LHCN-M2 (cell line): ENCODE results near the gene RBMS3. TPM values are rescaled to one million over a fixed set of nuclear protein-coding genes. Genes with fewer than 3 reads are reported as not detected.
"Not testable (repeated sequence)": the region's sequence is repeated elsewhere in the genome, so short reads cannot be mapped to it uniquely, and the experiment has no call there.

Source experiments
- DNase-seq: peaks from one replicate; pipeline ENCODE4 v3.0.0-alpha.2; 2012; ENCODE audit warnings: low read depth
- total RNA-seq: library from RNA; depleted of rRNA; stranded (reverse); fragments of >200 nt; gene quantifications from 2 replicates; pipeline ENCODE4 v1.2.3, GENCODE V29; 2014

RBMS3 gene
- total RNA-seq, 1 experiment from 2014 or later = 13.8 TPM

- DNase-seq = no peak
Observed at GRCh38 chr3:29521293-29521692, 240.4 kb downstream of the RBMS3 start.

GRCh38 chr3:29521751-29522150 is 240.9 kb downstream of the RBMS3 start:
- DNase-seq = no peak

DNA sequence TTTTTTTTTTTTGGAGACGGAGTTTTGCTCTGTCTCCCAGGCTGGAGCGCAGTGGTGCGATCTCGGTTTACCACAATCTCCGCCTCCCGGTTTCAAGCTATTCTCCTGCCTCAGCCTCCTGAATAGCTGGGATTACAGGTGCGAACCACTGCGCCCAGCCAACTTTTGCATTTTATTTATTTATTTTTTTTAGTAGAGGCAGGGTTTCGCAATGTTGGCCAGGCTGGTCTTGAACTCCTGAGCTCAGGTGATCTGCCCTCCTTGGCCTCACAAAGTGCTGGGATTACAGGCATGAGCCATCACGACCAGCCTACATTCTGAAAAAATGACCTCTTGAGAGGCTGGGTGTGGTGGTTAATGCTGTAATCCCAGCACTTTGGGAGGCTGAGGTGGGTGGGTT is 243.6 kb downstream of the RBMS3 start:
- not testable (repeated sequence) for DNase-seq

- peak; percentile 67 for DNase-seq
Observed at GRCh38 chr3:29525254-29525881, 244.5 kb downstream of the RBMS3 start.

GRCh38 chr3:29527246-29527645 is 246.4 kb downstream of the RBMS3 start:
- no peak for DNase-seq

- no peak for DNase-seq
Observed at GRCh38 chr3:29531644-29532043, 250.8 kb downstream of the RBMS3 start.

GRCh38 chr3:29532473-29532872 is 251.6 kb downstream of the RBMS3 start:
- DNase-seq = no peak

DNA sequence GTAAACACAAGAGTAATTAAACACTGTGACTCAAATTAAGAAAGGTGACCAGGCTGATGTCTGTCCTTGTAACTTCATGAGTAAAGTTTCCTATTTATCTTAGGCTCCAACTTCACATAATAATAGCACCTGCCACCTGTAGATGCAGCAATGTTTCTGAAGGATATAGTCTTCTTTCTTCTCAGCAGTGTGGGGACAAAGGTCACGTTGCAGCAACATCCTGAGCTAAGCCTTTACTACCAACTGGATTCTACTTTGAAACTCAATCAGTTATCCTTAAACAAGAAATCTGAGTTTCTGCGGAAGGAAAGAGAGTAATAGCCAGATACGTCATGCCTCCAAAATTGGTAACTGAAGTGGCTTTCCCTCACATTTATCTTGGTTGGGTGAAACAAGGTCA is 253.1 kb downstream of the RBMS3 start:
- DNase-seq = no peak

DNA sequence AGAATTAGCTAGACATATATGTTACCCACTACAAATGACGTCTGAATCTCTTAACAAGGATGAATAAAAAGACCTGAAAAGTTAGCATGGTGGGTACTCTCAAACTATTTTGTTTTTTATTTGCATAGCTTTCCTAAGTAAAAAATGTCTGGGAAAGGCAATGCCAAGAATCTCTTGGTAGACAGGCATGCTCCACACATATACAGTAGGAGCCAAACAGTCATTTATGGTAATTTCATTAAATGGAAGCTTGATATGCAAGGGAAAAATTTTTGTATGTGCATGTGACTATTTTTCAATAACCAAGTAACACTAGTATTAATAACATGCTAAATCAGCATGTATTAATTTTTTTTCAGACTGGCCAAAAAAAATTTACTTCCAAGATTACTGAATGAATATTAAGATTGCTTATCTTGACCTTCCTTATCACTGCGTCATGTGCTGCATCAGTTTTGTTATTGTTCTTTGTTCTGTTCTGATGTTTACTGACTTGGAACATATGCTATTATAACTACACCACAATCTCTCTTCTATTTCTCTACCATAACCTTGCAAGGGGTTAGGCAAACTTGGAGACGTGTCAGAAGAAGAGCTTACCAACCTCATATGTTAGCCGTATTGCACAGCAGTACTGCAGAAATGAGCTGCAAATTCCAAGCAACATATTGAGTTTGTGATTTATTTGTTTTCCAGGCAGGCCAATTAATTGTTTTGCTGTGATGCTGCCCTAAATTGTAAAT is 255.3 kb downstream of the RBMS3 start:
- no peak for DNase-seq

DNA sequence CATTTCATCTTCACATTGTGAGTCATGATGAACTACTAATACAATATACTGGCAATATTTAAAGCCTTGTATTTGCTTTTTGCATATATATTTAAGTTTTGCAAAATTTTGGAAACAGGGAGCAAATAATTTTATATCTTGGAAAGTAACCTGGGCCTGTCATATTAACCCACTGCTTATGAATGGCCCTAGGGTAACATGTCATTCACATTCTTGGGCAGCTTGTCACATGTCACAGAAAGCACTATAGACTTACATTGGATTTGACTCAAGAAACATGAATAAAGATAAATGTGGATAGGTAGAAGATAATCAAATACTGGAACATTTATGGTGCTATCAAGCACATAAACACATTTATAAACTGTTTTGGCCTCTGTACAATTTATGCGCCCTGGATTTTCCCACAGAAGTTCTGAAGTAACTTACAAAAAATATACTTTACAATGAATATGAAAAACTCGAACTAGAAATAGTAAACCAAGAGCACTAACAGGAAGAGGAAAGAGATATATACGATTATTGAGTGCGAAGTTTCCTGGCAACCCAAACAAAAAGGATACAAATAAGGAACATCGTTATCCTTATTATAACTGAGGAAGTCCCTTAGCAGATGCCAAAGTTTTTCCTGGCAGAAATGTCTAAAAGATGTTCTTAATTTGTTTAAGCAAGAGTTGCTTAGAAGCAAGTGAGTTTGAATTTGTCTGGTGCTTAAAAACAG is 257.2 kb downstream of the RBMS3 start:
- DNase-seq = no peak

DNA sequence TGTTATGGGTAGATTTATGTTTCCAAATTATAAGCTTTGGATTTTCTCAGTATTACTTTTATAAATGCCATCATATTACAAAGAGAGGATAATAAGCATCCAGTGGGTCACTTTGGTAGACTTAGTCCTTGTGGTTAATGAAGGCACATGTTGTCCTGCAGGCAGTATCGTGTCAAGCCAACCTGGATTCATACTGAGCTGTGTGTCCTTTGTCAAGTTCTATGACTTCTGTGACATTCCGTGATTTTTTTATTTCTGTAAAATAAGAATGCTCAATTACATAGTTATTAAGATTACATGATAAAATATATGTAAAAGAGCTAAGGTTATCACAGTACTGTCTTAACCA is 257.7 kb downstream of the RBMS3 start:
- DNase-seq = no peak

DNA sequence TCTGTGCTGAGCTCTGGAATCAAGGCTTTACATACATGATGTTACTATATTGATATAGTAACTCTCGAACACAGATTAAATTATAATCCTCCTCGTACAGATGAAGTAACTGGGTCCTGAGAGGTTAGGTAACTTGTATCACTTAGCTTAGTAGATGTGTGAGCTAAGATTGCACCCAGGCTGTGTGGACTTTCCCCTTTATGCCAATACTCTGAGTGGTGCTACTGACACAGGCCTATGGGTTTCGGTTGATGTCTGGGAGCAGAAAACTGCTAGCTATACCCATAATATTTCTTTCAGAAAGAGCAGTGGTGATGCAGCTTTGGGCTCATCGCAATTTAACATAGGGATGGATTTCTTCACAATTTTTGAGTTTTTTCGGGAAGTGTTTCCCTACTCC is 259.7 kb downstream of the RBMS3 start:
- DNase-seq = no peak

DNA sequence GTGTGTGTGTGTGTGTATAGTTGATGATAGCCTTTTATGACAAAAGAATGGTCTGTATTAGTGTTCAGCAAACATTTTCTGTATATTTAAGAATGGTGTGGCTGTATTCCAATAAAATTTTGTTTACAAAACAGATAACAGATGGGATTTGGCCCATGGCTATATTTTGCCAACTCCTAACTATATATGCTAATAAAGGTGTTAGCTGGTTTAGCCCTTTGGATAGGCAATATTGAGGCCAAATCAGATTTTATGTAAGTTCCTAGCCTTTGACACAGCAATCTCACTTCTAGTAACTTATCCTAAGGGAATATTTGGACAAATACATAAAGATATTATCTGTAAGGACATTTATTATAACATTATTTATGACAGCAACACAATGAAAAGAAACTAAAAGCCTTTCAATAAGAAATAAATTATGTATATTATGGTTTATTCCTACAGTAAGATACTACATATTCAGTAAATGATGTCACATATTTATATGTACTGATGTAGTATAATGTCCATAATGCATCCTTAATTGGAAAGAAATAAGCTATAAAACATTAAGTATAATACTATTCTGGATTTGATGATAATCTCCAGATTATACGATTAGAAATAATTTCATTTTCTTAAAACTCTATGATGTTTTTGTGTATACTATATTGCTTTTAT is 264.0 kb downstream of the RBMS3 start:
- no peak for DNase-seq

- no peak for DNase-seq
Observed at GRCh38 chr3:29545615-29546014, 264.7 kb downstream of the RBMS3 start.

GRCh38 chr3:29552051-29552450 is 271.2 kb downstream of the RBMS3 start:
- DNase-seq = no peak

GRCh38 chr3:29554566-29554965 is 273.7 kb downstream of the RBMS3 start:
- no peak for DNase-seq

GRCh38 chr3:29555590-29555989 is 274.7 kb downstream of the RBMS3 start:
- peak; percentile 31 for DNase-seq

GRCh38 chr3:29557186-29557585 is 276.3 kb downstream of the RBMS3 start:
- no peak for DNase-seq

- no peak for DNase-seq
Observed at GRCh38 chr3:29557825-29558224, 277.0 kb downstream of the RBMS3 start.

DNA sequence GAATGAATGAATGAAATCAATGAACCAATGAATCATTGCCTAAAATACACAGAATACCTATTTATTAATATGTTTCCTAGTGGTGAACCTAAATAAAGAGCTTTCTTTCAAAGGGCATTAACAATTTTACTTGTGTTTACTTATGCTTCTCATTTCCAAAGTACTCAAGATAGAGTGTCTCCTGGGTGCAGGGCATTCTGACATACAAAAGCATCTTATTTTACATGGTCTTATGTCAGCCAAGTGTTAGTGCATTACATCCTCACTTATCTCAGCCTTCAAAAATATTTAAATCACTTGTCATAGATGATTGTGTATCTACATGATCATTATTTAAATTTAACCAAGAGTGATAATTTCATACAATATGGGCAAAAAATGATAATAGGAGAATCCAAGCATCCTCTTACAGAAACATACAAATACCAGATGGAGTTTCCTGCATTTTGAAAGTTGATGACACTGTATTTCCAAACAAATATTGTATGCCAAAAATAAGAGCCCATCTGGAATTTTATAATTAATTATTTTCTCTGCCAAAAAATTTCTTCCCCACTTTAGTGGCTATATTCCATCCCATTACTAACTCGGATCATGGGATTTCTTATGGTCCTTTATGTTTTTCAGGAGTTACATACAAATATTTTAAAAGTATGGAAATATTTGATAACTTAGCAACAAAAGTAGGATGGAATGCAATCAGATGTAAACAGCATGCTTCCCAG is 279.0 kb downstream of the RBMS3 start:
- DNase-seq = no peak

DNA sequence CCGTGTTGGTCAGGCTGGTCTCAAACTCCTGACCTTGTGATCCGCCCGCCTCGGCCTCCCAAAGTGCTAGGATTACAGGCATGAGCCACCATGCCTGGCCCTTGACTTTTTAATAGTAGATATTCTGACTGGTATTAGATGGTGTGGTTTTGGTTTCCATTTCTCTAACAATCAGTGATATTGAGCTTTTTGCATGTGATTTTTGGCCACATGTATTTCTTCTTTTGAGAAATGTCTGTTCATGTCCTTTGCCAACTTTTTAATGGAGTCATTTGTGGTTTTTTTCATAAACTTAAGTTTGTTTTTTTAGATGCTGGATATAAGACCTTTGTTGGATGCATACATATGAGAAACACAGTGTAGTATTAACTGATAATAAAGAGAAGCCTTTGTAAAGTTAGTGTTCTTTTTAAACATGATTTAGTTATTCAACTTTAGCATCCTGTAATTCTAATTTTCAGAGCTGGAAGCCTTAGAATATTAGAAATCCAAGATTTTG is 280.8 kb downstream of the RBMS3 start:
- peak; percentile 10 for DNase-seq
